K562 (cell line): ENCODE measurements around the gene SMG6. TPM values are rescaled to one million over a fixed set of nuclear protein-coding genes. Genes with fewer than 3 reads are reported as not detected.
A peak's percentile ranks its signal among the peaks of the same experiment; 100 is the strongest.

ENCODE experiments used
- ARHGAP35 ChIP-seq: fragments of 450-650 bp; IDR thresholded peaks from 2 replicates; pipeline ENCODE4 v1.6.1; 2018; ENCODE audit not compliant: partially characterized antibody
- ARID1B ChIP-seq: fragments of 450-650 bp; IDR thresholded peaks from 2 replicates; pipeline ENCODE4 v1.6.1; 2016; ENCODE audit warnings: antibody characterized with exemption, mild to moderate bottlenecking, inconsistent platforms
- ATF4 ChIP-seq: fragments of 450-650 bp; formaldehyde crosslinking; IDR thresholded peaks from 2 replicates; pipeline ENCODE4 v1.4.0; 2022; ENCODE audit warnings: mild to moderate bottlenecking, moderate library complexity
- CTCF ChIP-seq, 3 experiments: IDR thresholded peaks in 2 of 3; conservative IDR thresholded peaks in 1 of 3; 2 replicates each; pipeline ENCODE4 v1.5.1; 2011 to 2012; ENCODE audit warnings: low read length in 3 of 3, mild to moderate bottlenecking in 3 of 3, control low read depth in 2 of 3, improper control_type of control experiment in 1 of 3, inconsistent platforms in 1 of 3, low read depth in 1 of 3, mixed read lengths in 1 of 3, moderate library complexity in 1 of 3; ENCODE audit not compliant: insufficient read depth in 2 of 3
- ETV1 ChIP-seq: fragments of 450-650 bp; conservative IDR thresholded peaks from 2 replicates; pipeline ENCODE4 v1.6.1; 2016; ENCODE audit warnings: missing genetic modification characterization, control low read depth, low read depth, missing compliant biosample characterization
- FOXK2 ChIP-seq, 2 experiments: fragments of 450-650 bp; IDR thresholded peaks in 1 of 2; conservative IDR thresholded peaks in 1 of 2; 2 replicates each; pipeline ENCODE4 v1.6.1; 2016; ENCODE audit warnings: low read depth in 2 of 2, mild to moderate bottlenecking in 1 of 2
- JUND ChIP-seq, 2 experiments: IDR thresholded peaks; 2 replicates in 1 of 2; 3 replicates in 1 of 2; pipeline ENCODE4 v1.6.1; 2011; ENCODE audit warnings: borderline replicate concordance in 2 of 2, low read depth in 2 of 2, low read length in 2 of 2, improper control_type of control experiment in 1 of 2, missing biosample characterization in 1 of 2, missing genetic modification characterization in 1 of 2, missing genetic modification reagents in 1 of 2
- MYC ChIP-seq, 2 experiments: fragments of 250-450 bp in 1 of 2; sonication (Bioruptor Pico) in 1 of 2; IDR thresholded peaks; 2 replicates each; pipeline versions ENCODE4 v1.5.1 to v1.6.1; 2012 to 2021; ENCODE audit warnings: low read depth in 2 of 2, borderline replicate concordance in 1 of 2, improper control_type of control experiment in 1 of 2, low read length in 1 of 2, mild to moderate bottlenecking in 1 of 2, moderate library complexity in 1 of 2
- POLR2G ChIP-seq: fragments of 200-400 bp; formaldehyde crosslinking; IDR thresholded peaks from 2 replicates; pipeline ENCODE4 v1.6.1; 2017; ENCODE audit warnings: low read depth, mild to moderate bottlenecking, antibody characterized with exemption, low read length, moderate library complexity
- SMAD4 ChIP-seq: fragments of 250-450 bp; sonication (Bioruptor Pico); conservative IDR thresholded peaks from 2 replicates; pipeline ENCODE4 v1.8.0; 2021; ENCODE audit warnings: inconsistent platforms, mild to moderate bottlenecking, moderate library complexity
- SMARCA4 ChIP-seq: fragments of 450-650 bp; IDR thresholded peaks from 2 replicates; pipeline ENCODE4 v1.6.1; 2016
- ZNF318 ChIP-seq, 2 experiments: fragments of 450-650 bp; IDR thresholded peaks; 2 replicates each; pipeline ENCODE4 v1.6.1; 2016; ENCODE audit warnings: mild to moderate bottlenecking in 2 of 2, borderline replicate concordance in 1 of 2, low read depth in 1 of 2, moderate library complexity in 1 of 2
- ZNF384 ChIP-seq: IDR thresholded peaks from 2 replicates; pipeline ENCODE4 v1.6.1; 2012; ENCODE audit warnings: low read depth, low read length, improper control_type of control experiment
- ZNF584 ChIP-seq: fragments of 200-800 bp; sonication (Bioruptor generic); IDR thresholded peaks from 2 replicates; pipeline ENCODE4 v1.6.1; 2016; ENCODE audit warnings: low read depth, mild to moderate bottlenecking, missing genetic modification characterization, missing compliant biosample characterization
- polyA plus RNA-seq, 8 experiments: library from polyadenylated mRNA; depleted of rRNA in 4 of 8; stranded (reverse) in 5 of 8; unstranded in 3 of 8; fragments of >200 nt; fragmentation: Nextera tagmentation in 2 of 8; fragmentation: Illumina TruSeq in 1 of 8; extraction: Ambion mirVana in 2 of 8; extraction: Trizol in 1 of 8; gene quantifications; 2 replicates each; pipeline versions ENCODE4 v1.2.1 to v1.2.3, GENCODE V29; 2011 to 2014; ENCODE audit warnings: inconsistent platforms in 1 of 8, missing spikeins in 1 of 8
- total RNA-seq, 7 experiments: library from RNA; depleted of rRNA in 6 of 7; stranded (reverse); fragments of >200 nt in 6 of 7; fragmentation: Illumina TruSeq in 2 of 7; extraction: Trizol in 2 of 7; gene quantifications; 2 replicates each; pipeline versions ENCODE4 v1.2.1 to v1.2.3, GENCODE V29; 2011 to 2021; ENCODE audit warnings: low replicate concordance in 1 of 7

The SMG6 gene
- total and polyA plus RNA-seq, 9 of the 15 experiments (the other 6 are each of a cell fraction or from before 2014, with no cell fraction given), result 0.44 to 13.9 (median 6.0) TPM

- TF ChIP-seq ZNF318 (IDR thresholded peaks at IDR 0.05; ENCODE audit: borderline replicate concordance in 1 of 2, low read depth in 1 of 2) (peak in 1 of 2 experiments; percentile 45; a peak in 1 of 4 replicates), ARID1B (peak; percentile 51), FOXK2 (conservative IDR thresholded peaks at IDR 0.05 in 1 of 2, IDR thresholded peaks at IDR 0.05 in 1 of 2; ENCODE audit: low read depth in 2 of 2) (peak in 1 of 2 experiments; percentile 22; a peak in 1 of 4 replicates), ARHGAP35 (no peak), ZNF384 (peak; percentile 98), SMARCA4 (peak; percentile 25; the same call in 1 of the 2 replicates), MYC (IDR thresholded peaks at IDR 0.05; ENCODE audit: low read depth, low read length) (no peak), MYC (CRISPR knock-in tag; IDR thresholded peaks at IDR 0.05; ENCODE audit: borderline replicate concordance, low read depth) (no peak), CTCF (IDR thresholded peaks at IDR 0.05 in 2 of 3, conservative IDR thresholded peaks at IDR 0.05 in 1 of 3; ENCODE audit: insufficient read depth in 2 of 3, low read depth in 1 of 3, low read length in 3 of 3) (peak; percentile 42 to 59 (median 45); a peak in 3 of 6 replicates), ATF4 (CRISPR knock-in tag) (peak; percentile 78; the same call in 1 of the 2 replicates), POLR2G (no peak), JUND (IDR thresholded peaks at IDR 0.05; ENCODE audit: borderline replicate concordance, low read depth, low read length) (peak; percentile 56; the same call in 1 of the 2 replicates), JUND (tag; IDR thresholded peaks at IDR 0.05; ENCODE audit: borderline replicate concordance, low read depth, low read length) (no peak), SMAD4 (CRISPR knock-in tag) (peak; percentile 81), ZNF584 (CRISPR knock-in tag) (peak; percentile 78; the same call in 1 of the 2 replicates), ETV1 (tag) (0 out of 2 replicates have a peak, but pooled peaks have one; percentile 16)
Measured at GRCh38 chr17:2282297-2282873, 21.2 kb downstream of the SMG6 start (continued).
